ENCODE measurements around the gene IFNGR1. TPM values are rescaled to one million over a fixed set of nuclear protein-coding genes. Genes with fewer than 3 reads are reported as not detected.
"Not testable (repeated sequence)": the region's sequence is repeated elsewhere in the genome, so short reads cannot be mapped to it uniquely, and the experiment has no call there.

The IFNGR1 gene
- total RNA-seq, 1 donor from 2014 or later, result 112 TPM

DNA sequence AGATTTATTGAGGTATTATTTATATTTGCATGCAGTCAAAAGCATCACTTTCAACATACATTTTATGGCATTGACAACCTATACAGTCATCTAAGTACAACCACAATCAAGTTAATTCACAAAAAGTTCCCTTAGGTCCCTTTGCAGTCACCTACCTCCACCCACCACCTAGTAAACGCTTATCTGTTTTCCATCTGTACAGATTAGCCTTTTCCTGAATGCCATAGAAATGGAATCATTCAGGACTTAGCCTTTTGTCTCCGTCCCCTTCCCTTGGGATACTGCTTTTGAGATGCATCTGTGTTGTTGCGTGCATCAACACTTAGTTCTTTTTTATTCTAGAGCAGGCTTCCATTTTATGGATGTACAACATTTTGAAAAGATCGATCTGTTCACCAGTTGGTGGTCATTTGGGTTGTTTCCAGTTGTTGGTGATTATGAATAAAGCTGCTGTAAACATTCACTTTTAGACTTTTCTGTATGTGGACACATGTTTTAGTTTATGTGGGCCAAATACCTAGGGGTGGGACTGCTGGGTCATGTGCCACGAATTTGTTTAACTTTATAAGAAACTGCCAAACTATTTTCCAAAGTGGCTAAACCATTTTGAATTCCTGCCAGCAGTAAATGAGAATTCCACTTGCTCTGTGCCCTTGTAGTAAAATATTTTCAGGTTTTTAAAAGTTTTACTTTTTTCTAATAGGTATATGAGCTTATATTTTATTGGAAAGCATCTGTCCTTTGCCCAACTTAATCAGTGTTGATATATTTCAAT lies 17.6 kb upstream of the IFNGR1 start:
- no peak for DNase-seq

DNA sequence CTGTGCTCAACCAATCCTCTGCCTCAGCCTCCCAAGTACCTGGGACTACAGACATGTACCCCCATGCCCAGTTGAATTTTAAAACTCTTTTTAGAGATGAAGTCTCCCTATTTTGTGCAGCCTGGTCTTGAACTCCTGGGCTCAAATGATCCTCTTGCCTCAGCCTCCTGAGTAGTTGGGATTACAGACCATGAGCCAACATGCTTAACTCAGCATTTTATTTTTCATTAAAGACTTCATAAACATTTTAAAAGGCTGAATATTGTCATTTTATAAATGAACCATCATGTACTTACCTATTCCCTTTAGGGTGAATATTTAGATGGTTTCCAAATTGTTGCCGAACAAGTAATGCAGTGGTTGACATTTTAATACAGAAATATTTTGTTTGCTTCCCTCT lies 16.5 kb upstream of the IFNGR1 start:
- DNase-seq, result no peak

DNA sequence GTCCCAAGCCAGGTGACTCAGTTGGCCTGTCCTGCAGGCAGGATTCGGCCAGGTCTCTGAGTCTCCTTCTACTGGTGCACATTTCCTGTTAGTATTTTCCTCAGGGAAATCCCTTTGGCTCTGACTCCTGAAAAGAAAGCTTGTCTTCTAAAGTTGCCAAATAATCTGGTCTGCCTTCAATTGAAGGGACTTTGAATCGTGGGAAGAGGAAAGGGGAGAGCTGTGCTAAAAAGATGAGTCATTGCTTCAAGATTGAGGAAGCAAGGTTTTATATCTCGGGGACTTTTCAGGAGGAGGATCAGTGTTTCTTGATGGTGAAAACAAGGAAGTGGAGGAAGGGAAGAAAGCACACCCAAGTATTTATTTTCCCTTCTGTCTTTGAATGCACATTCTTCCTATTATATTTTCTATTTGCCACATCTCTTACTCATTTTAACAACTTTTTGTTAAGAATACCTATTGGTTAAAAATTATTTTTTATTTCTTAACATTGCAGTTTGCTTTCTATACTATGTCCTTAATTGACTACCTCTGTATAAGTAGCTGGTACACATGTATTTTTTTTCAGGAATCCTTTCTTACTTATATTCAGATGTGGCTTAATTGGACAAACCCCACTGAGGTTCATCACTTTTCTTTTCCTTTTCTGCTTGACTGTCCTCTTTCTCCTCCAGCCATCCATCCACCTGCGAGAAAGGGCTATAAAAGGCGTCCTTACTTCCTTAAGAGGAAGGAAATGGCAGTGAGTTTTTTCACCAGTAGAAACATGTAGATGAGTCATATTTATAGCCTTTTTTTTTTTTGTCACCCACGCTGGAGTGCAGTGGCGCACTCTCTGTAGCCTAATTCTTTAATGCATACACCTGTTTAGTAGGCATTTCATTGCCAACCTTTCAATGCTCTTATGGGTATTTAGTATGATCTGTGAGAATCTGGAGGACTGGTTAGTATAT lies 15.0 kb upstream of the IFNGR1 start:
- peak; percentile 82 for DNase-seq

DNA sequence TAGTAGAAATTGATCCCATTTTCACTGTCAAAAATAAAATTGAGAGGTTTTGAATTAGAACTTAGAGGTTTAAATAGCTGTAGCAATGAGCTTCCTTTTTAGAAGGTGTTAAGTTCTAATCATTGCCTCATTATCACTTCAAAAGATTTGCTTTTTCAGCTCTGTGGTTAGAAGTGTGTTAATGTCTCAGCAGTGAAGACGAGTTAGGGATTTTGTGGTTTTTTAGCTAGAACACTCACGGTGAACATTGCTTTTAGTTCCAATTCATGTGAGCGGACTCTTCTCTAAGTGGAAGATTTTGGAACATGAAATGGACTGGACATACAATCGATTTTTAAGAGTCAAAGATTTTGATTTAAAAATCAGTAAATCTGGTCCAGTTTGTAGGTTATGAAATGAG lies 12.7 kb upstream of the IFNGR1 start:
- no peak for DNase-seq

DNA sequence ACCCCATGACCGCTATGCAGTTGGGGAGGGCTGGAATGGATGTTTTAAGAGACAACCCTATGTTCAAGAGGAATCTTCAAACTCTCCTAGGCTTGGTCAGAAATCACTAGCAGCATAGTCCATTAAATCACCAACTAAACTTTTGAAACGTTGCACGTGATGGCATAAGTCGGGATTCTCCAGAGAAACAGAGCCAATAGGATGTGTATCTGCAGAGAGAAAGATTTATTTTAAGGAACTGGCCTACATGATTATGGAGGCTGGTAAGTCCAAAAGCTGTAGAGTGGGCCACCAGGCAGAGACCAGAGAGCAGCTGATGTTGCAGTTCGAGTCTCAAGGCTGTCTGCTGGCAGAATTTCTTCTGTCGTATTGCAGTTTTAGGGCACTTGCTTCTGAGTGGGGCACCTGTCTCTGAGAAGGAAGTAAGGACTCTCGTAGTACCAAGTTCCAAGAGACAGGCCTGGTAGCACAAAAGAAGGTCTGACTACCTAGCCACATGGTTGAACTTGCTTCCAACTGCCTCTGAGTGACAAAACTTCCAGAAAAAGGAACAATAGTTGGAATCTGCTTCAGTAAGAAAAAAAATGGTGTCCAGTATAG lies 11.9 kb upstream of the IFNGR1 start:
- no peak for DNase-seq

DNA sequence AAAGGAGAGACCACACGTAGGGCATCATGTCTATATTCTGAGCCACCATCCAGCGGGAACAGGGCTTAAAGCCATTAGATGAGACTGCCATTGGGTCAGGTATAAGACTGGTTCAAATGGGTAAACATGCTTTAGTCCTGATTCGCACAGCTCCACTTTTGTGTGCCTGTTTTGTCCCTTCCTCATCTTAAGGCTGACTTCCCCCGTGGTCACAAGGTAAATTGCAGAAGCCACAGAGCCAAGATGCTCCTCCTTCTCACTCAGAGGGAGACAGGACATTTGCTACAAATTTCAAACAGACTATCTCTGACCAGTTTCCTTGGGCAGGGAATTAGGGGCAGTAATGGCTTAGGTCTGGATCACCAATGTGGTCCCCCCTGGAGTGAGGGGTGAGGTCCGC lies 11.4 kb upstream of the IFNGR1 start:
- DNase-seq, result no peak

DNA sequence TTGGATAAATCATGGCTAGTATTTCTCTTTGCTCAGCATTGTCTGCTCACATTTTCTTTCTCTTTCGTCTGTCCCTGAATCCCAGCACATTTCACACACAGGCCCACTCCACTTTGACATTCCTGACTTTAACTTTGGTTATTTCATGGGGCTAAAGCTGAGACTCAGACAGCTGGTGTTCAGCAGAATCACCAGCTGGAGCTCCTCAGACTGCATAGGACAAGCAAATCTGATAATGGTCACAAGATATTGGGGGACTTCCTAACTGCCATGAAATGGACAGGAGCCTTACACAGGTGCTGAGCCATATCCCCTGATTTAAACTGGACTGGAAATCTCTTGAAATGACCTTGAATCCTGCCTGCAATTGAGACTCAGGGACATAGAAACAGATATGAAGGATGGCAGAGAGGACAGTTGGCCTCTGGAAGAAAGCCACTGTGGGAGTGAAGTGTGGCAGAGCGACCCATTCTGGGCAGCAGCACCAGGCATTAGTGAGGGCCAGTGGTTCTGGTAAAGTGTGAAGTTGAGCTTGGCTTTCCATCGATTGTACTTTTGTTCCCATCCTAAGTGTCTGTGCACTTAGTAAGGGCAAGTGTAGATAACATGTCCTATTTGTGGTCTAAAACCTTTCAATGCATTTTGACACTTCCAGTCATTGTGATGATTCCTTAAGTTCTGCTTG lies 10.0 kb upstream of the IFNGR1 start:
- no peak for DNase-seq

DNA sequence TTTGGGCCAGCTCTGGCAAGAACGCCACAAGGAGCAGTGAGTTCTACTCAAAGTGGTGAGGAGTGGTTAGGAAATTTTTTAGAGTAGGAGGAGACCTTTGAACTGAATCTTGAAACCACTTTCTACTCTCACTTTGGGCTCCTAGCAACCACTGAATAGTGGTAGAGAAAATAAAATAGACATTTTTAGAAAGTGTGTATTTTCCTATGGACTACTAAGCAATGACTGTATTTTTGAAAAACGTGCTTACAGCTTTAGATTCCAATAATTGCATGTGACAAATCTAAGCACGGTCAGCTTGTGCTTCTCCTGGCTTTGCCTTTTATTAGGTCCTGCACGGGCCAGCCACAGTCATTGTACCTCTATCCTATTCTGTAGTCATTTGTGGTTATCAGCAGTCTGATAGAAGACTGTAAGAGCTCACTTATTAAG lies 8.7 kb upstream of the IFNGR1 start:
- no peak for DNase-seq

DNA sequence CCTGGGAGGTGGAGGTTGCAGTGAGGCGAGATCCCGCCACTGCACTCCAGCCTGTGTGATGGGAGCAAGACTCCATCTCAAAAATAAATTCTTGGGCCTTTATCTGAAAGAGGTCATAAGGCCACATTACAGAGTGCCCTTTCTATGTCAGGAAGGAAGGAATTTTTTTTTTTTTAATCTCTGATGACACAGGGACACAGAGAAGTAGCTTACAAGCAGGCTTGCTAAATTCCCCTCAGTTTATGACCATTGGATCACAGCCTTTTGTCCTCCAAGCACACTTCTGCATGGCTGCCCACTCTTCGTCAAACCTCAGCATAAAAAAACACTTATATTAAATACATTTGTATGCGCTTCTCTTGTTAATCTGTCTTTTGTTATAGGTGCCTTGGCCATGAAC lies 7.5 kb upstream of the IFNGR1 start:
- DNase-seq, result no peak

DNA sequence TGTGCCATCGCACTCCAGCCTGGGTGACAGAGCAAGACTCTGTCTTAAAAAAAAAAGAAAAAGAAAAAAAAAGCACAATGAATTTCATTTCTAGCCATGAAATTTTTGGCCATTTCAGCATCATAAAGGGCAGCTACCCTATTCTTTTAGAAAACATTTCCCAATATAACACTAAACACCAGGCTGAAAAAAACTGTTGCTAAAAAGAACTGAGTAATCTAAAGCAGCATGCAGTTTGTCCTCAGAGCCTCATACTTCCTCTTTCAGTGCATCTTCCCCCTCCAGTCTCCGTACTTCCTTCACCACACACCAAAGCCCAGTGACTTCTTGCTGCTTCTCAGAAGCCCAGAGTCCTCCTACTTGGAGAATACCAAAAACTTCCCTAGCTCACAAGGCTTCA lies 5.6 kb upstream of the IFNGR1 start:
- no peak for DNase-seq

DNA sequence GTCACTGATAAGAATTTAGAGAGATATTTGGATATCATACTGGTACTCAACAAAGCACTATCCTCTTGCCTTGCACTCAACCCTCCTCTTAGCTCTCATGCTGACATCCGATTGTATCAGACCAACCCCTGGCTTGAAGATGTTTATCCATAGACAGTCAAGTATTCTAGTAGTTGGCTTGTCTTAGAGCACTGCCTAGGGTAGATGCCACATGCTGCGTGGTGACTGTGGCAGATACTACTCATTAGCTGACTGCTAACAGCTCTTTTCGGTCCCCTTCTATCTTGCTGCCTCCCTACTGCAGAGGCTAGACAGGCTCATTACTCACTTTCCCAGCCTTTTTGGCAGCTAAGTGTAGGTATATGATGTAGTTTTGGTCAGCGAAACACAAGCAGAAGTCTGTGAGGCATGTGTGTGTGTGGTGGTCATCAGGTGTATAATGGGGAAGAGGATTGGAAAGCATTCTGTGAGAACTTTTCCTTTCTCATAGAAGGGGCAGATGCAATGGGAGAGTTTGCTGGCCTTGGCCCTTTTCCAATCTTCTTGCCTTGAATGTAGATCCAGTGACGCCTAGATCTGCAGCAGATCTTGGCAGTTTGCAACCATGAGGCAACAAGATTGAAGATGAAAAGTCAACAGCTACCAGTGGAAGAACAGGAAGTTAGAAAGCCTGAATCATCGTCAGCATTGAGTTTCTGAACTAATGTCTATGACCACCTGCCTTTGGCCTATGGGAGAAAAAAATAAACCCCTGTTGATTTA lies 4.4 kb upstream of the IFNGR1 start:
- DNase-seq, result no peak

DNA sequence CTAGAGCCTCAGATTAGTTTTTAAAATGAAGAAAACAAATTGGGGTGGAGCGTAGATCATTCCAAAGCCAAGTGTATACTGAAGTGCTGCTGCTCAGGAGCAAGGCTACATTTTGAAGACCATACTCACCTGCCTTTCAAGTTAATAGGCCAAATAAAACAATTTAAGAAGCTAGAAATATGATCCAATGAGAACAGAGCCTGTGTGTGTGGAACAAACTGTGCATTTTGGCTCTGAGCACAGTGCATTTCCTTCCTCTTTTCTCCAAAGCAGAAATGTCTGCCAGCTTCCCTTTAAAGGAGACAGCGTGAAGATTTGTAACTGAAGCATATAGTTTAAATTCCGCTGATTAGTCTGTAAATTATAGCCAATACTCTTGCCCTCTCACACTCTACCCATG lies 3.2 kb upstream of the IFNGR1 start:
- peak; percentile 17 for DNase-seq

DNA sequence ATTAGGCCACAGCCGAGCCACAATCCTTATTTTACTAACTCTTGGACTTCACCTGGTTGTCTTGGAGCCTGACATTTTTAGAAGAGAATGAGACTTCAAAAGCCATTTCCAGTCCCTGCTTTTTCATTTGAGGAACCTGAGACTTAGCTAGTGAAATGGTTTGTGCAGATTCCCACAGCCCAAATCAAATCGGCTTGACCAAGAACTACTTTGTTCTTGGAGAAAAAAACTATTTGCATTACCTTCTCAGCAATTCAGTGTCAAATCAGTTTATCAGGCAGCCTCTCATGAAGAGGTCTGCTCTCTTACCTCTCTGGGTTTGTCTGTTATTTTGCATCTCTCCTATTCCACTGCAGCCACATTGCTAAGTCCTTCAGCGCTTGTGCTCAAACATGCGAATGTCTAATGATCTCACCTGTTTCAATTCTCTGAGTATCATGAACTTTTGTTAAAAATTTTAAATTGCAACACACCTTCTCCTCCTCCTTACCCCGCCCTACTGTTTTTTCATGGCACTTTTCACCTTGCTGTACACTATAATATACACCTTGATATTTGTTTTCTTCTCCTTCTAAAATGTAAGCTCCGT lies 573 bp upstream of the IFNGR1 start:
- DNase-seq, result no peak

DNA sequence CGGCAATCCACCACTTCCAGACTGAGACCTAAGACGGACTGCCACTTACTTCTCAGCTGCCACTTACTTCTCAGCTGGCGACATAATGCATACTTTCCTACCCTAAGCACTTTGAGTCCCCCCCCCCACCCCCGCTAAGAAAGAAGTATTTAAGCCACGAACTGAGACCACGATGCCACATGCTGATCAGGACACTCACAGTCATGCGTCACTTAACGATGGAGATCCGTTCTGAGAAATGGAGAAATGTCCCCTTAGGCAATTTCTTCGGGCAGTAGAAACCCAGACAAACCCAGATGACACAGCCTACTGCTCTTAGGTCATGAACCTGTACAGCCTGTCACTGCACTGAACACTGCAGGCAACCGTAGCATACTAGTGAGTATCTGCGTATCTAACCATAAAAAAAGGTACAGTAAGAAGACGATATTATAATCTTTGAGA lies 690 bp downstream of the IFNGR1 start:
- peak; percentile 69 for DNase-seq

DNA sequence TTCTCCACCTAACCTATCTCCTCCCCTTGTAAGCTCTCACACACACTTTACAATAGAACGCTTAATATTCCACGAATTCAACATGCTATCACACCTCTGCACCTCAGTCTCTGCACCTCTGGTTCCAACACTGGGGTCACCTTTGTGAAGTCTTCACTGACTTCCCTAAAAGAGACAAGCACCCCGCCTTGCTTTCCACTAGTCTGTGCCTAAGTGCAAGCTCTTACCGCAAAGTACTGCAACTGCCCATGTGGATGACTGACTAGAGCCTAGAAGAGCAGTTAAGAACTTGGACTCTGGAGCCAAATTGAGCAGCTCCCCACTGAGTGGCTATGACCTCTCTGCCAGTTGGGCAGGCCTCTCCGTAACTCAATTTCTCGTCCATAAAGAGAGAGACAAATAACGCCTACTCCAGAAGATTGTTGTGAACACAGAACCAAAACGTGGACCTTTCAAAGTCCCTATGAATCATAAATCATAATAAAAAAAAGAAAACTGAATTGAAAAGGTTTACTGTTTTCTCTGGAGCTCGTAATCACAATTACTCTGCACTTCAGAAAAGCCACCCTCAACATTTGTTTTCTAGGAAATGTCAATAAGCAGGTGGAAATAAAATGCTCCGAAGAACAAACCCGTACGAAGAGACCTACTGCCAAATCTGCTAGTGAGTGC lies 1.2 kb downstream of the IFNGR1 start:
- peak; percentile 11 for DNase-seq

DNA sequence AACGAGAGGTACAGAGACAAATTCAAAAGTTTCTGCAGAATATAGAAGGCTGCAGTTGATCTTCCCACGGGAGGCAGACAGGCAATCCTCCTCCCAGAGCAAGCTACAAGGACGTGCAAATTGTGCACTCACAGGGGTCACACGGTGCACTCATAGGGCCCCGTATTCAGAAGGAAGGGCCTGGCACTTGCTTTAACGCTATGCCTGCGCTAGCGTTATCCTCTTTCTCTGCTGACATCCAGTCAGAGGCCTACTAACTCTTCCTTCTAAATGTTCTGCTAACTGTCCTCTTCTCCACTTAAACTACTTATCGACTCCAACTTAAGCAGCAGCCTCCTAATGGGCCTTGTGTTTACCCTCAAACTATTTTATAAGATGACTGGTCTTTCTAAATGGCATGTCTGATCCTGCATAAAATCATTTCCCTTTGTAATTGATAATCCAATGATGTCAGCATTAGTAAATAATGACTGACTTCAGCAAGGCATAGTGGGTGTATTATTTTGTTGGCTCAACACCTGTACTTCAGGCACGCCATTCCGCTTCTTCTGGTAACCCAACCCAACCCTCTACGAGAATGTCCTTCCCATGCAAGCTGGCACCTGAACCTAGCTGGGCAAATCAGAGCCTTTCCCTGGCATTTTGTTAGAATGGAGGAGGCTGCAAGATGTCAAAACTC lies 2.2 kb downstream of the IFNGR1 start:
- no peak for DNase-seq

DNA sequence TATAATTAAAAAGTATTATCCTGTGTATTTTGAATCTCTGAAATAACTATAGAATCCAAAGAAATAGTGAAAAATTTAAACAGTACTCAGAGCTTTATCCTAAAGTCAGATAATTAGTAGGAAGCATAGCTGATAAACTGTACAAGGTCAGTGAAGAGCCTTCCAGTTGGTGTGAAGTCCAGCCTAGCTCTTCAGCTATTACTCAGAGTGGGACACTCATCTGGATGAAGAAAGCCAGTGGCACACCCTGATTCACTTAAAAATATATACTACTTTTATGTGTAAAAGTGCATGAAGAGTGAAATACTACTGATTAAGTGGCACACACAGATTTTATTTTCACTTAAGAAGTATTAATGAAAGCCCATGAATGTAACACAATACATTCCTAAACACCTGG lies 3.1 kb downstream of the IFNGR1 start:
- no peak for DNase-seq

DNA sequence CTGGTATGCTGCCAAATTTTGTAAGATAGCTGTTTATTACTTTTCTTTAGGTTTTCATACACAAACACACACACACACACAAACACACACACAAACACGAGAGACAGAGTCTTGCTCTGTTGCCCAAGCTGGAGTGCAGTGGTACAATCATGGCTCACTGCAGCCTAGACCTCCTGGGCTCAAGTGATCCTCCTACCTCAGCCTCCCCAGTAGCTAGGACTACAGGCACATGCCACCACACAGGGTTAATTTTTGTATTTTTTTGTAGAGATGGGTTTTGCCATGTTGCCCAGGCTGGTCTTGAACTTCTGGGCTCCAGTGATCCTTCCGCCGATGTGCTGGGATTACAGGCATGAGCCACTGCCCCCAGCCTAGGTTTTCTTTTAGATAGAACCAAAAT lies 3.6 kb downstream of the IFNGR1 start:
- DNase-seq, result not testable (repeated sequence)

DNA sequence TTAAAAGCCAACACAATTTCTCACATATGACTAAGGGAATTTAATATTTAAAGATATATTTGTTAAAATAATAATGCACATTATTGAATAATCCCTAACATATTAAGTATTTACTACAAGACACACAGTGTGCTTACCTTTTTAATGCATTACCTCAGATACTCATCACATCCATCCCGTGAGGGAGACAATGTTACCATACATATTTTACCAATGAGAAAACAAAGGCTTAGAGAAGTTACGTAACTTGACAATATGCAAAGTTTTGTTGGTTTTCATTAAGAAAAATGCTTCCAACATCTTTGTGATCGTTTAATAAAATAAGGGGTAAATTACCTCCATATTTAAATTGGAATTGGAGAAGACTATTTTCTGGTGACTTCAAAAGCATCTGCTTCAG lies 4.3 kb downstream of the IFNGR1 start:
- no peak for DNase-seq

DNA sequence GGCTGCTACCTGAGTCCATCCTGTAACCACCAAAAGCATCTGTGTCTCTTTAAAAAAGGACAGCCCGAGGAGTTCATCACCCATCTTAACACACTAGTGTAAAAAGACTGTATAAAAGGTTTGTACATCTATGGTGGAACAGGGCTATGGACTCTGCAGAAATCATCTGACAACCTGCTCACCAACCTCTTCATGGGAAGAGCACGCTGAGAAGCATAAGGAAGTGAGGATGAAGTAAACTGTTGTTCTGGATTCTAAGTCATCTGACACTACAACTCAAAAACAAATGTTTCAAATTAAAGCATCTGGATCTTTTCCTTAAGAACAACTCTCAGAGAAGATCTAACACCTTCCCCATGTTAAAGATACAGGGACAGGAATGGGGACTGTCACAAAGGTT lies 5.4 kb downstream of the IFNGR1 start:
- DNase-seq, result no peak

All from skin of body (tissue), 2 donors.